ENCODE measurements around the gene SDF2L1. TPM values are rescaled to one million over a fixed set of nuclear protein-coding genes. Genes with fewer than 3 reads are reported as not detected.

SDF2L1 gene
- total RNA-seq, 1 experiment from 2014 or later = 87.0 TPM

DNA sequence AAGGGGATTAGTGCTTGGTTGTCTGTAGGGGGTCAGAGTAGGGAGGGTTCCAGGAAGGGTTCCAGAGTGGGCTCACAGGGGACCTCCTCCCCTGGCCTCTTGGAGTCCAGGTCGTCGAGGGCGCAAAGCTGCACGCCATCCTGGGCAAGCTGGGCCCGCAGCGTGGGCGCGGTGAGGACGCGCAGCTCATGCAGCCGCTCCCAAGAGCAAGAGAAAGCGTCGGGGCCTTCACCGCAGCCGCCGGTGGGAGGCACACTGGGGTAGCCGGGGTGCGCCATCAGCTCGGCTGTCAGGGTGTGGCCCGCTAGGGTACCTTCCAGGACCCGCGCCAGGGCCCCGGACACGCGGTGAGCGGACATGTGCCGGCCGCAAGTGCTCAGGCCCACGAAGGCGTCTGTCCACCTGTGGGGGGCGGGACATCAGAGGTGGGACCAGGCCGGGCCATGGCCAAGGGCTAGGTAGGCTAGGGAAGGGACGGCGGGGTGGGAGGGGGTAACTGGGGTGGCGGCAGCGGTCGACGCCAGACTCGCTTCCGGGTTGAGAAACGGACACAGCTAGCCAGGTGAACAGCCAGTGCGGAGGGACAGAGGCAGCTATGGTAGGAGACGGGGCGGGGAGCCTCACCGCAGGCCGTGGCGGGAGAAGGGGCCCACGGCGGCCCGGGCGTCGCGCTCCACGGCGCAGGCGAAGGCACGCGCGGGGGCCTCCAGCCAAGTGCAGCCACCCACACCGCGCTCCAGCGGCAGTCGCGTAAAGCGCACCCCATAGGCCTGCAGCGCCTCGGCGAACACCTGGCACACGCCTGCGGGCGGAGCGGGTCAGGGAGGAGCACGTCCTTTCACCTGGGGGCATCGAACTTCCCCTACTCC lies 13.5 kb upstream of the SDF2L1 start:
- no peaks in the 10 kb centered on the region for H3K27me3 Mint-ChIP-seq (ENCODE audit: unreplicated experiment)
- H3K36me3 Mint-ChIP-seq (ENCODE audit: insufficient read depth, unreplicated experiment) = peaks cover 65% of the 10 kb centered on the region
- BruUV-seq (replicated peaks) = no TSS peak
- peak overlapping the region; percentile 71 for H3K27ac Mint-ChIP-seq (ENCODE audit: unreplicated experiment)
- TF ChIP-seq, protein P1, sequence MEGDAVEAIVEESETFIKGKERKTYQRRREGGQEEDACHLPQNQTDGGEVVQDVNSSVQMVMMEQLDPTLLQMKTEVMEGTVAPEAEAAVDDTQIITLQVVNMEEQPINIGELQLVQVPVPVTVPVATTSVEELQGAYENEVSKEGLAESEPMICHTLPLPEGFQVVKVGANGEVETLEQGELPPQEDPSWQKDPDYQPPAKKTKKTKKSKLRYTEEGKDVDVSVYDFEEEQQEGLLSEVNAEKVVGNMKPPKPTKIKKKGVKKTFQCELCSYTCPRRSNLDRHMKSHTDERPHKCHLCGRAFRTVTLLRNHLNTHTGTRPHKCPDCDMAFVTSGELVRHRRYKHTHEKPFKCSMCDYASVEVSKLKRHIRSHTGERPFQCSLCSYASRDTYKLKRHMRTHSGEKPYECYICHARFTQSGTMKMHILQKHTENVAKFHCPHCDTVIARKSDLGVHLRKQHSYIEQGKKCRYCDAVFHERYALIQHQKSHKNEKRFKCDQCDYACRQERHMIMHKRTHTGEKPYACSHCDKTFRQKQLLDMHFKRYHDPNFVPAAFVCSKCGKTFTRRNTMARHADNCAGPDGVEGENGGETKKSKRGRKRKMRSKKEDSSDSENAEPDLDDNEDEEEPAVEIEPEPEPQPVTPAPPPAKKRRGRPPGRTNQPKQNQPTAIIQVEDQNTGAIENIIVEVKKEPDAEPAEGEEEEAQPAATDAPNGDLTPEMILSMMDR (IDR thresholded peaks at IDR 0.05; ENCODE audit: unreplicated experiment) = no peak
- intact Hi-C loops (cut with micrococcal nuclease; ENCODE audit: unreplicated experiment) = no loop called here
- CTCF ChIA-PET = interaction anchor here (0.5 to 2.8 kb wide), 7 partner anchors 14 to 60 kb away, joined by 3 to 42 read pairs (median 3); partner anchors contain the start of gene SDF2L1
- H3K9me3 Mint-ChIP-seq (ENCODE audit: low read depth, unreplicated experiment) = no peaks in the 10 kb centered on the region
- DNase-seq = no peak
- H3K4me1 Mint-ChIP-seq (ENCODE audit: low read depth, unreplicated experiment) = peaks cover 24% of the 10 kb centered on the region
- peak overlapping the region; percentile 84 for H3K4me3 Mint-ChIP-seq (ENCODE audit: low read depth, unreplicated experiment)

DNA sequence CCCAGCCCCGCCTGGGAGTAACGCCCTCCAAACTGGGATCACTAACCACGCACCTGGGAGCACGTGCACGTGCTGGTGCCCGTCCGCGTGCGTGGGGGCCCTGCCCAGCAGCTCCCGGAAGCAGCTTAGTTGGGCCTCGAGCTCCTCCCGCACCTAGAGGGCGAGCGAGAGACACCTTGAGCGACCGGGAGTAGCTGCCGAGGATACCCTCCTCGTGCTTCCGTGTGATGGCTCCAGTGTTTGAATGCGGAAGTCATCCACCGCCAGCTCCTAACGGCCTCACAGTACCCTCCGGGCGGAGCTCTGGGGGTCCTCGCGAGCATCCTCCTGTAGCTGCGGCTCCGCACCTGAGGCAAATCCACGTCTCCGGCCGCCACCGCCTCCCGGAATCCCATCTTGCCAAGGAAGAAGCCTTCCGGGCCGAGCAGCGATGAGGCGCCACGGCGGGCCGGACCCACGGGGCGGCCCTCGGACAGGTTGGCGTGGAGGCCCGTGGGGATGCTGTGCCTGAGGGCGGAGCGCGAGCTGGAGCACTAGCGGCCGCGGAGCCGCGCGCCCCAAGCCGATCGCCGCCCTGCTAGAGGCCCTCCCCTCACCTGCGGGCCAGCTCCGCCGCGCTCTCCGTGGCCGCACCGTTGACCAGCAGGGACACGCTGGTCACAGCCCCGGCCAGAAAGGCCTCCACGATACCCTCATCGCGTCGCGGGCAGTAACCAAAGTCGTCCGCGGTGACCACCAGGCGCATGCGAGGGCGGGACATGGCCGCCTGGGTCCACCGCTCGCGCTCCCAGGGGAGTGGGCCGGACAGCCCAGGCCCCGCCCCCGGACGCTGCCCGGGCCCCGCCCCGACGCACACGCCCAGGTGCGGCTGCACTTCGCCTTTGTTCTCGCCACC lies 12.6 kb upstream of the SDF2L1 start, which contains the start of gene YDJC:
Gene YDJC (minus strand): TSS at position 768 of the 895 bp plus-strand sequence. CDS start 8 bp downstream, at position 760.
- Mint-ChIP-seq H3K36me3 (ENCODE audit: insufficient read depth, unreplicated experiment) (peaks cover 59% of the 10 kb centered on the region), H3K4me1 (ENCODE audit: low read depth, unreplicated experiment) (peaks cover 20% of the 10 kb centered on the region), H3K27ac (ENCODE audit: unreplicated experiment) (peak within 1 kb of the TSS; percentile 71), H3K27me3 (ENCODE audit: unreplicated experiment) (no peaks in the 10 kb centered on the region), H3K9me3 (ENCODE audit: low read depth, unreplicated experiment) (no peaks in the 10 kb centered on the region), H3K4me3 (ENCODE audit: low read depth, unreplicated experiment) (peak within 1 kb of the TSS; percentile 84)
- BruUV-seq (replicated peaks) = TSS peak; percentile 69
- CTCF ChIA-PET = interaction anchor here (0.6 to 2.8 kb wide), 6 partner anchors 13 to 105 kb away, joined by 3 to 42 read pairs (median 5); partner anchors contain the start of gene SDF2L1
- intact Hi-C loops (cut with micrococcal nuclease; ENCODE audit: unreplicated experiment) = loop anchor here (1.0 kb wide), 1 partner anchor 22 kb away; no protein-coding TSS in a partner anchor
- TF ChIP-seq, protein P1 (IDR thresholded peaks at IDR 0.05; ENCODE audit: unreplicated experiment) = peak; percentile 69
- DNase-seq = peak; percentile 99

DNA sequence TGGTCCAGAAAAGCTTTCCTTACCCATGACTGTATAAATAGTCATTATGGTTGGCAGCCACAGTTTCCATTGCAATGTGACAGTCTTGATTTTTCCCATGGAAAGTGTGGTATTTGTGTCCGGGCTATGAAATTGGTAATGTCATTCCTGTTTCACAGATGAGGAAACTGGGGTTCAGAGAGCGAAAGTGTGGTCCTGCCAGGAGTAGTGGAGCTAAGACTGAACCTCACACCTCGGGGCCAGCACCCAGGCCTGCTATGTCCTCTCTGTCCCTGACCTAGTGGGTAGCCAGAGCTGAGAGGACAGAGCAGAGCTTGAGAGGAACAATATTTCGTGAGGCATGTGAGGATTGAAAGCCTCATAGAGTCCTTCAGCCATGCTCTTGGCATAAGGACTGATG lies 11.1 kb upstream of the SDF2L1 start:
- Mint-ChIP-seq H3K27me3 (ENCODE audit: unreplicated experiment) (no peaks in the 10 kb centered on the region), H3K4me3 (ENCODE audit: low read depth, unreplicated experiment) (no peak overlapping the region), H3K36me3 (ENCODE audit: insufficient read depth, unreplicated experiment) (peaks cover 44% of the 10 kb centered on the region), H3K4me1 (ENCODE audit: low read depth, unreplicated experiment) (peaks cover 11% of the 10 kb centered on the region), H3K27ac (ENCODE audit: unreplicated experiment) (peak overlapping the region; percentile 71), H3K9me3 (ENCODE audit: low read depth, unreplicated experiment) (no peaks in the 10 kb centered on the region)
- CTCF ChIA-PET = interaction anchor here (0.6 to 1.4 kb wide), 4 partner anchors 10 to 538 kb away, joined by 3 to 14 read pairs (median 4); partner anchors contain the start of gene SDF2L1
- no TSS peak for BruUV-seq (replicated peaks)
- TF ChIP-seq, protein P1 (IDR thresholded peaks at IDR 0.05; ENCODE audit: unreplicated experiment) = no peak
- DNase-seq = no peak
- intact Hi-C loops (cut with micrococcal nuclease; ENCODE audit: unreplicated experiment) = no loop called here

DNA sequence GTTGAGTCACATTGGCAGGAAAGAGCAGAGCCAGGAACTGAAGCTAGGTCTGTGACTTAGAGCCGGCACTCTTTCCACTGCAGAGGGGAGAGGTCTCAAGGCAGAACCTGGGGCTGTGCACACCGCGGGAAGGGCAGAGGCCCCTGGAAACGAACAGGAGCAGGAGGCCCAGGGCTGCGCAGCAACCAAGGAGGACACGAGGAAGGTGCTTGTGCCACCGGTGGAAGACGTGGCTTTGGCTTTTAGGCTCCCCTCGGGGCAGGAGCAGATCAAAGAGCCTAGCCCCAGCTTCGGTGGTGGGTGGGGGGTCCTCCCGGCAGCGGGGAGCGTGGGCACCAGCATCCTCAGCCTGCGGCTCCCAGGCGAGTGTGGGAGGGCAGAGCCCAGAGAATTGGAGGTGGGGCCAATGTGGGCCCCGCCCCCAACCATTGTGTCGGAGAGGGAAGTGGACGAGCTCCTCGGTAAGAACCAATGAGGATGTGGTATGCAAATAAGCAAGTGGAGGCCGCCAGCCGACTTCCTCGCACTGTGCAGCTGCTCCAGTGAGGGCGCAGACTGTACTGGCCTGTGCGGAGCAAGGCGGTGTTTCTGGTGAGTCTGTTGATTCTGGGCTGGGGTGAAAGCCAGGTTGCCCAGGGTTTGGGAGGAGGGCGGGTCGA lies 9.7 kb upstream of the SDF2L1 start, which contains the start of gene CCDC116:
Gene CCDC116 (plus strand): TSS at position 524 of the 659 bp plus-strand sequence. CDS start 422 bp downstream, outside the sequence.
- BruUV-seq (replicated peaks) = no TSS peak
- peaks cover 34% of the 10 kb centered on the region for H3K36me3 Mint-ChIP-seq (ENCODE audit: insufficient read depth, unreplicated experiment)
- peaks cover 11% of the 10 kb centered on the region for H3K4me1 Mint-ChIP-seq (ENCODE audit: low read depth, unreplicated experiment)
- no peaks in the 10 kb centered on the region for H3K9me3 Mint-ChIP-seq (ENCODE audit: low read depth, unreplicated experiment)
- H3K27me3 Mint-ChIP-seq (ENCODE audit: unreplicated experiment) = no peaks in the 10 kb centered on the region
- DNase-seq = no peak
- intact Hi-C loops (cut with micrococcal nuclease; ENCODE audit: unreplicated experiment) = no loop called here
- H3K27ac Mint-ChIP-seq (ENCODE audit: unreplicated experiment) = no peak within 1 kb of the TSS
- CTCF ChIA-PET = no interaction called here
- H3K4me3 Mint-ChIP-seq (ENCODE audit: low read depth, unreplicated experiment) = no peak within 1 kb of the TSS
- TF ChIP-seq, protein P1 (IDR thresholded peaks at IDR 0.05; ENCODE audit: unreplicated experiment) = no peak

Measured in Calu3 (cell line).